GM10266 (cell line): ENCODE data around the gene GJC2.

Experiments used
- DNase-seq: peaks from one replicate; pipeline ENCODE4 v3.0.0; 2012; ENCODE audit errors: extremely low spot score
- TF ChIP-seq, protein P1 (sequence below): IDR thresholded peaks from 2 replicates; pipeline ENCODE4 v1.5.1; 2012; ENCODE audit warnings: mild to moderate bottlenecking, low read depth; ENCODE audit not compliant: control insufficient read depth, insufficient read depth; ENCODE audit errors: missing control alignments

GJC2 gene

DNA sequence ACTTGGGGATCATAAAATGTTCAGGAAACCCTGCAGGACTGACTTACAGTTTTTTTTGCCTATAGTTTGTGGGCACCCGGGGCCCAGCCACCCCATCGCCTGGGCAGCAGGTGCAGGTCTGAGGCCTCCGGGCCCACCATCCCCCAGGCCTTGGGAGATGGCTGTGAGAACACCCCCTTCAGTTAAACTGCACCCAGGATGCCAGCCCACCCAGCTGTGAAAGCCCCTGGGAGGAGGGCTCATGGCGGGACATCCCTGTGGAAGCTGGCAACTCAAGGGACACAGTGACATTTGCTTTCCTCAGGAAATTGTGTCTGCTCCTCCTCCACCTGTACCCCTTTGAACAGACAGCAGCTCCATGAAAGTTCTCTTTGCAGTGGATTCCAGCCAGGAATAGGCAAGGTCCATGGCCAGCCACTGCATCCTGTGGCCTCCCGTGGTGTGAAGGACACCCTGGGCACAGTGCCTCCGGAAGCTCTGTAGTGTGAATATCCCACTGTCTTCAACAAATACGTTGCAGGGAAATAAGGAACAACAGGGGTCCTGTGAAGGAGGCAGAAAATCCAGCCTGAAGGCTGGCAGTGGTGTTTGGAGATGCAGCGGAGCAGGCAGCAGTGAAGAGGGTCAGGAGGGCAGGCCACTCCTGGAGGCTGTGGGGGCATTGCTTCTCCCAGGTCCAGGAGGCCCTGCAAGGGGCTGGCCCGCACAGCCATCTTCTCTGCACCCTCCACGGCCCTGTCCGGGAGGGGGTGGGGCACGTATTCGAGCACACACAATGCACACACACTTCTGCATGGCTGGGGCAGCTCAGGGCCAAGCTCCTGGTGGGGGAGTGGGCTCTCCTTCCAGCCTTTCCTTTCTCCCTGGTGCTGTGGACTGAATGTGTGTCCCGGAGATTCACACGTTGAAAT, 56.1 kb downstream of the GJC2 start:
- DNase-seq = no peak
- TF ChIP-seq, protein P1, sequence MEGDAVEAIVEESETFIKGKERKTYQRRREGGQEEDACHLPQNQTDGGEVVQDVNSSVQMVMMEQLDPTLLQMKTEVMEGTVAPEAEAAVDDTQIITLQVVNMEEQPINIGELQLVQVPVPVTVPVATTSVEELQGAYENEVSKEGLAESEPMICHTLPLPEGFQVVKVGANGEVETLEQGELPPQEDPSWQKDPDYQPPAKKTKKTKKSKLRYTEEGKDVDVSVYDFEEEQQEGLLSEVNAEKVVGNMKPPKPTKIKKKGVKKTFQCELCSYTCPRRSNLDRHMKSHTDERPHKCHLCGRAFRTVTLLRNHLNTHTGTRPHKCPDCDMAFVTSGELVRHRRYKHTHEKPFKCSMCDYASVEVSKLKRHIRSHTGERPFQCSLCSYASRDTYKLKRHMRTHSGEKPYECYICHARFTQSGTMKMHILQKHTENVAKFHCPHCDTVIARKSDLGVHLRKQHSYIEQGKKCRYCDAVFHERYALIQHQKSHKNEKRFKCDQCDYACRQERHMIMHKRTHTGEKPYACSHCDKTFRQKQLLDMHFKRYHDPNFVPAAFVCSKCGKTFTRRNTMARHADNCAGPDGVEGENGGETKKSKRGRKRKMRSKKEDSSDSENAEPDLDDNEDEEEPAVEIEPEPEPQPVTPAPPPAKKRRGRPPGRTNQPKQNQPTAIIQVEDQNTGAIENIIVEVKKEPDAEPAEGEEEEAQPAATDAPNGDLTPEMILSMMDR = no peak

DNA sequence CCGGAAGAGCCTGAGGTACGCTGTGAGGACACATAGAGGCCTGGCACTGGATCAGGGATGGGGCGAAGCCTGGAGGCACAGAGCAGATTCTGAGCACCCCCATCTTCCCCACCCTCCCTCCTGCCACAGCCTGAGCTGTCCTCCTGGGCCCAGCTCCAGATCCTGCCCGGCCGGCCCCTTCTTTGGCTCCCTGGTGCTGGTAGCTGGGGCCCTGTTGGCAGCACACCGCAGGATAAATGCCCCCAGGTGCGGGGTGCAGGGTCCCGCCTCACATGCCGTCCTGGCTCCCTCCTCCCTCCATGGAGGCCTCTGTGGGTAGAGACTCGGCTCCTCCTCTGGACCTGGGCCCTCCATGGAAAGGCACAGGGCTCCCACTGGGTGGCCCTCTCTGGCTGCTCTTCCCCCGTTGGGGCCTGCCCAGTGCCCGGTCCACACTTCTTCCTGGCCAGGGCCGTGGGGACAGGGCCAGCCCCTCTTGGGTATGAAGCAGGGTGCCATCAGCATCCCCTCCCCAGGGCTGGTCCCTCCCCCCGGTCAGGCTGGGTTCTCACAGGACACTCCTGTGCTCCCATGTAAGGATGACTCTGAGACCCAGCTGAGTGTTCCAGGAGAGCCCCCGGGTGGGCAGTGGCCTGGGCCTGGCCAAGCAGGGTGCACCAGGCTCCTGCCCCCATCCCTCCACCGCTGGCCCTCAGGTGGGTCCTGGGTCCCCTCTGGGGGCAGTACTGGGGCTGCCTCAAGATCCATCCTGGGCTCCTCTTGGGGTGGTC, 57.0 kb downstream of the GJC2 start:
- TF ChIP-seq, protein P1 = no peak
- DNase-seq = no peak

DNA sequence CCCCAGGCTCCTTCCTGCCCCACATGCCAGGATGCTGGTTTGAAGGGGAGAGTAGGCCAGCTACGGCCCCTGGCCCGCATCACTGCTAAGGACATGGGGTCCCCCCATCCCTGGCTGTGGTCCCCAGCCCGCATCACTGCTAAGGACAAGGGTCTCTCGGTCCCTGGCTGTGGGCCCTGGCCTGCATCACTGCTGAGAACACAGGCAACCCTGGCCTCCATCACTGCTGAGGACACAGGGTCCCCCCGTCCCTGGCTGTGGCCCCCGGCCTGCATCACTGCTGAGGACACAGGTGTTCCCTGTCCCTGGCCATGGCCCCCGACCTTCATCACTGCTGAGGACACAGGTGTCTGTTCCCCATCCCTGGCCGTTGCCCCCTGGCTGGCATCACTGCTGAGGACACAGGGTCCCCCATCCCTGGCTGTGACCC, 57.7 kb downstream of the GJC2 start:
- TF ChIP-seq, protein P1 = no peak
- DNase-seq = no peak

DNA sequence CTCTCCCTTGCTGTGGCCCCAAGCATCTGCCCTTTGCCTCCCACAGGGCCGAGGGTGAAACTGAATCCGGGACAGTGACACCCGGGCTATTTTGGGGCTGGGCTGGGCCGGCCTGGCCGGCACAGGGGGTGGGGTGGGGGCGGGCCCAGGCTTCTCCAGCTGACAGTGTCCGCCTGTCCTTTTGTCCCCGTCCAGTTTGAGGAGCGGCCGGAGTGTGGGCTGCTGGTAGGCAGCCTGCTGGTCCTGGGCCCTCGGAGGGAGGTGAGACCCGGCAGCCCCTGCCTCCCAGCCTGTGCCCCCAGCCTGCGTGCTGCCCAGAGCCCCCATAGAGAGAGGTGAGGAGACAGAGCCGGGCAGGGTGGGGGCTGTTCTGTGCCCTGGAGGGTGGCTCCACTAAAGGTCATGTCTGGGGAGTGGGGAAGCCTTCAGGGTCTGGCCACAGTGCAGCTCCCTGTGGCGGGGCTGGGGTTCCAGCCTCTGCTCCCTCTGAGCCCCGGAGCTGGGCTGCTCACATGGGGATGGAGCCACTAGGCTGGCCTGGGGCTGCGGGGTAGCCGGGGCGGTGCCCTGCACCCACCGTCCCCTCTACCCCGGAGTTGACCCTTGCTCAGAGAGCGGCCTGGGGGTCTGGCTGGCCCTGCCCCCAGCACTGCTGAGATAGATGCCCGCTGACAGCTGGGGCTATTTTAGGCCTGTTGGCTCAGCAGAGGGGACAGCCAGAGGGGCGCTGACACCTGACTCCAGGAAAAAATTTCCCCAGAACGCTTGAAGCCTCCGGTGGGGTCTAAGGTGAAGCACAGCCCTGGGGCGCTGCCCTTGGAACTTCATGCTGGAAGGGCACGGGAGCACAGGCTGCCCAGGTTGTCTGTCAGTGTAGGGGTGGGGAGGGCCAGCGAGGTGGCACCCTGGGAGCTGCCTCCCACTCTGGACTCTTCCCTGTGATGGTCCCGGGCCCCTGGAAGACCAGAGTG, 58.4 kb downstream of the GJC2 start, which contains the start of gene OBSCN:
Gene OBSCN (plus strand): TSS at position 194 of the 971 bp plus-strand sequence. CDS start 3,740 bp downstream, outside the sequence.
- TF ChIP-seq, protein P1 = no peak

DNA sequence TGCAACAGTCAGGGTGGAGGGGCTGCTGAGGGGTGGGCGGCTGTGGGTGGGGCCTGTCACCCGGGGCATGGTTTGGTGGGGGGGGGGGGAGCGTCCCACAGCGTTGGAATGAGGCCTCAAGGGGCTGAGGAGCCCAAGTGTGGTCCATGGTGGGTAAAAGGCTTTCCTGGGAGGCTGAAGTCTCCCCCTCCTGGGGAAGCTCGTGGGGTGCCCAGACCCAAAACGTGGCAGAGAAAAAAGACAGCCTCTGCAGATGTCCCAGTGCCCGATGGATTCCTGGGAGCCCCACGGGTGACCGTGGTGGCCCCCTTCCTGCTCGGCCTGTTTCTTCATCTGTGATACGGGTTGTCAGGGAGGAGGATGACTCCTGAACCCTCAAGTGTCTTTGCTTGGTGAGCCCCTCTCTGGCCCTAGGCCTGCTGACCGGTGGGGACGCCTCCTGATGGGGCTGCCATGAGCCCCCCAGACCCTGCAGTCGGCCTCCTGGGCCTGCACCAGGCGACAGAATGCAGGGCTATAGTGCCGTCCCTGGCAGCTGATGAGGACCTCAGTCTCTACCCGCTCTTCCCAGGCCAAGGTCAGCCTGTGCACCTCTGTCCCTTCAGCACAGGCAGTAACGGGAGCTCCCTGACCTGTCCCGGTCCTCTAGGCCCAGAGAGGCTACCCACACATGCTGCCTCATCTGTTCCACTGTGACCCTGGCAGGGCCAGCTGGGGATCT, 59.3 kb downstream of the GJC2 start:
- DNase-seq = no peak
- TF ChIP-seq, protein P1 = no peak

More for the DNA sequence above, 58.4 kb downstream of the GJC2 start, which contains the start of gene OBSCN:
- no peak for DNase-seq
